Hepatocyte (in vitro differentiated cells): ENCODE data around the gene GRM4.

Source experiments
- EZH2 ChIP-seq: fragments of 200-600 bp; sonication (generic); IDR thresholded peaks from 2 replicates; pipeline ENCODE4 v1.6.1; 2016; ENCODE audit warnings: antibody characterized with exemption, mild to moderate bottlenecking, borderline replicate concordance
- TF ChIP-seq, protein P1 (sequence below): fragments of 200-600 bp; sonication (generic); IDR thresholded peaks from 2 replicates; pipeline ENCODE4 v1.5.1; 2016; ENCODE audit warnings: antibody characterized with exemption, mild to moderate bottlenecking; ENCODE audit not compliant: poor library complexity

GRCh38 chr6:34096814-34097213 is 49.1 kb downstream of the GRM4 start:
- TF ChIP-seq, protein P1, sequence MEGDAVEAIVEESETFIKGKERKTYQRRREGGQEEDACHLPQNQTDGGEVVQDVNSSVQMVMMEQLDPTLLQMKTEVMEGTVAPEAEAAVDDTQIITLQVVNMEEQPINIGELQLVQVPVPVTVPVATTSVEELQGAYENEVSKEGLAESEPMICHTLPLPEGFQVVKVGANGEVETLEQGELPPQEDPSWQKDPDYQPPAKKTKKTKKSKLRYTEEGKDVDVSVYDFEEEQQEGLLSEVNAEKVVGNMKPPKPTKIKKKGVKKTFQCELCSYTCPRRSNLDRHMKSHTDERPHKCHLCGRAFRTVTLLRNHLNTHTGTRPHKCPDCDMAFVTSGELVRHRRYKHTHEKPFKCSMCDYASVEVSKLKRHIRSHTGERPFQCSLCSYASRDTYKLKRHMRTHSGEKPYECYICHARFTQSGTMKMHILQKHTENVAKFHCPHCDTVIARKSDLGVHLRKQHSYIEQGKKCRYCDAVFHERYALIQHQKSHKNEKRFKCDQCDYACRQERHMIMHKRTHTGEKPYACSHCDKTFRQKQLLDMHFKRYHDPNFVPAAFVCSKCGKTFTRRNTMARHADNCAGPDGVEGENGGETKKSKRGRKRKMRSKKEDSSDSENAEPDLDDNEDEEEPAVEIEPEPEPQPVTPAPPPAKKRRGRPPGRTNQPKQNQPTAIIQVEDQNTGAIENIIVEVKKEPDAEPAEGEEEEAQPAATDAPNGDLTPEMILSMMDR = no peak
- no peak for TF ChIP-seq EZH2
